T-helper 1 cell treated with Interleukin-12 subunit alpha and Interleukin-12 subunit beta and Interleukin-4 antibody, amounts not matched to agents 30 μg/mL and 1 μg/mL, for 36 hours (primary cell): ENCODE measurements around the gene IL32.
A peak's percentile ranks its signal among the peaks of the same experiment; 100 is the strongest.

Experiments used
- H3K27ac Mint-ChIP-seq: one replicate; pipeline ENCODE4 v1.8.0; 2021; ENCODE audit warnings: mild to moderate bottlenecking, mixed read lengths
- H3K27me3 Mint-ChIP-seq: one replicate; pipeline ENCODE4 v1.8.0; 2021; ENCODE audit warnings: low read depth, mixed read lengths
- H3K36me3 Mint-ChIP-seq: one replicate; pipeline ENCODE4 v1.8.0; 2021; ENCODE audit warnings: low read depth, mixed read lengths
- H3K4me1 Mint-ChIP-seq: one replicate; pipeline ENCODE4 v1.8.0; 2021; ENCODE audit warnings: low read depth, mixed read lengths
- H3K4me3 Mint-ChIP-seq: one replicate; pipeline ENCODE4 v1.8.0; 2021; ENCODE audit warnings: mild to moderate bottlenecking, moderate library complexity, mixed read lengths
- H3K9me3 Mint-ChIP-seq: one replicate; pipeline ENCODE4 v1.8.0; 2021; ENCODE audit warnings: mixed read lengths

IL32 gene, protein sequence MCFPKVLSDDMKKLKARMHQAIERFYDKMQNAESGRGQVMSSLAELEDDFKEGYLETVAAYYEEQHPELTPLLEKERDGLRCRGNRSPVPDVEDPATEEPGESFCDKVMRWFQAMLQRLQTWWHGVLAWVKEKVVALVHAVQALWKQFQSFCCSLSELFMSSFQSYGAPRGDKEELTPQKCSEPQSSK

DNA sequence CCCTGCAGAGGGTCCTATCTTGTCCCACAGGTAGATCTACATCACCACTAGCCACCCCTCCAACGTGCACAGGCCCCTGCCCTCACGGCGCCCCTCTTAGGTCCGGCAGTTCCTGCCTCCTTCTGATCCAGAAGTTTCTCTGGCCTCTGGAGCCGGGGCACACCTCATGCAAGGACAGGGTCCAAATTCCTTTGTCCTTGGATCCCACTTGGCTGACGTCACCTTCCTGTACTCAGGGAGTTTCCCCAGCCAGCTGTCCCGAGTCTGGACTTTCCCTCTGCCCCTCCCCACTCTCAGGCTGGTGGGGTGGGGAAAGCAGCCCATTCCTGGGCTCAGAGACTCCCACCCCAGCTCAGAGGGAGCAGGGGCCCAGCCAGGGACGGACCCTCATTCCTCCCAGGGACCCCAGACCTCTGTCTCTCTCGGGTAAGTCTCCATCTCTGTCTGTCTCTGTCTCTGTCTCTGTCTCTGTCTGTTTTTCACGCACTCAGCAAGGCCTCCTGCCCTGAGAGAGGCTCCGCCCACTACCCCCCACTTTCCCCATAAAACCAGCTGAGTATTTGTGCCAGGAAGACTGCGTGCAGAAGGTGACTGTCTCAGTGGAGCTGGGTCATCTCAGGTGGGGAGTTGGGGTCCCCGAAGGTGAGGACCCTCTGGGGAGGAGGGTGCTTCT is at the start of gene IL32:
TSS of gene IL32 (plus strand) at position 572 of the 673 bp plus-strand sequence. CDS start 172 bp downstream, outside the sequence.
- peak within 1 kb of the TSS; percentile 100 for H3K4me3 Mint-ChIP-seq
- H3K9me3 Mint-ChIP-seq: peaks cover 13% of the 10 kb centered on the region
- no peaks in the 10 kb centered on the region for H3K27me3 Mint-ChIP-seq
- H3K4me1 Mint-ChIP-seq: peaks cover 55% of the 10 kb centered on the region
- H3K27ac Mint-ChIP-seq: peak within 1 kb of the TSS; percentile 98
- H3K36me3 Mint-ChIP-seq: peaks cover 71% of the 10 kb centered on the region

DNA sequence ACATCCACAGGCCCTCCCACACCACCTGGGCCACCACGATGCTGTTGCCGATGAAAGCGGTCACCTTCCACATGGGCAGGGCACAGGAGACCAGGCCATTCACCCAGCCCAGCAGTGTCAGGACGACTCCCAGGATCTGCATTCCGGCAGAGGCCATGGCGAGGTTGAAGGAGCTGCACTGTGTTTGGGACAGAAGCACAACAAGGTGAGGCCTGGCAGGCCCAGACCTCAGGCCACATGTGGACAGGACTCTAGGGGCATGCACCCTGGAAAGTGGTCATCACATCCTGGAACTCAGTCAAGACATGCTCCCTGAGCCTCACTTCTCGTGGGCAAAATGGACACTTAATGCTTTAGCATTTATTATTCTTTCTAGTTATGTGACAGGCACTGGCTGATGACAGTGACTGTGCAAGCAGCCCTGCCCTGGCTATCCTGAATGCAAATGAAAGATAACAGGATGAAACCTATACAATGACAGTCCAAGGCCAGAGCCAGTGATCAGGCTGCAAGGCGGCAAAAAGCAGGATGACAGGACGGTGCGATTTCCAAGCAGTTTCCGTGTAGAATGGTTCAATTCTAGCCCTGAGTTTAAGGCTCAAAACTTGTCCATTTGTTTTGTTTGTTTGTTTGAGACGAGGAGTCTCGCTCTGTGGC is 49.4 kb upstream of the IL32 start:
- Mint-ChIP-seq H3K4me3 (no peak overlapping the region), H3K9me3 (no peaks in the 10 kb centered on the region), H3K27ac (no peak overlapping the region), H3K36me3 (no peaks in the 10 kb centered on the region), H3K27me3 (peaks cover 24% of the 10 kb centered on the region), H3K4me1 (peaks cover 11% of the 10 kb centered on the region)

DNA sequence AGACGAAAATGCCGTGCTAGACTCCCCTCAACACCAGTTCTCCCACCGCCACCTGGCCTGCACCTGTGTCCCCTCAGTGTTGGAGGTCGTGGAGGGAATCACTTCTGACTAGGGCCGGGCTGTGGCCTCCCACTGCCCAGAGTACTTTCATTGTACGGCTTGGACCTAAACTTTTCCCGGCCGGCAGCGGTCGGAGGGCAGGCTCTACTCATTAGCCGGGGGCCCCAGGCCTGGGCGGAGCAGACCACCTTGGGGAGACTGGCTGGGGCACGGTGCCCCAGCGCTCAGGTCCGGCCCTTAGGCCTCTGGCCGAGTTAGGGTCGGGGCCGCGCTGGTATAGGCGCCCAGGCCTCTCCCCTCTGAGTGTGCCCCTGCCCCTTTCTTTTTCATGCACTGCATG is 48.1 kb upstream of the IL32 start:
- H3K27me3 Mint-ChIP-seq: peaks cover 20% of the 10 kb centered on the region
- H3K27ac Mint-ChIP-seq: no peak overlapping the region

DNA sequence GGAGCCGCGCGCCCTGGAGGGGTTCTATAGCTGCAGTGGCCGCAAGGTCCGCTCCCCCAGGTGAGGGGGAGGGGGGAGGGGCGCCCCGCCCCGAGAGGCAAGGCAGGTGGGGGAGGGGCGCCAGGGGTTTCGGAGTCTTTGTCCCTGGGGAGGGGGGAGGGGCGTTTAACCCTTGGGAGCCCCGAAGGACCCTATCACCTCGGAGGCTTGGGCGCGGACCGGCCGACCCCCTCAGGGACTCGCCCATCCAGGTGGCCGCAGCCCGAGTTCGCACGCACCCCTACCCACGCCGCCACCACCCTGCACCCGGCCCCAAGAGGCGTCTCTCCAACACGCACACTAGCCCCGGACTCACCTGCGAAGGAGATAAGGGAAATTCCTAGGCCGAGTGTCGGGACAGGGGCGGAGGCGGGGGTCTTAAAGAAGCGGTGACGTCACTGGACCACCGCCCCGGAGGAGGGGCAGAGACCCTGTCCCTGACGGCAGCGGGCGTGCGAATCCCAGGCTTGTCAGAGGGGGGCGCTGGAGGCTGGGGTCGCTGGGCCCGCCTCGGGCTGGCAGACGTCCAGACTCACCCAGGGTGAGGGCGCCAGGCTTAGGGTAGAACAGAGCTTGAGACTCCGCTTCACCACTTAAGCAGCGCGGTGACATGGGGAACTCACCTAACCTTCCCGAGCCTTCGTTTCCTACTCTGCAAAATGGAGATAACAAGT is 47.5 kb upstream of the IL32 start, which contains the start of gene CLDN6:
TSS of gene CLDN6 (minus strand) at position 390 of the 713 bp plus-strand sequence. CDS start 2,162 bp downstream, outside the sequence.
- H3K9me3 Mint-ChIP-seq: no peaks in the 10 kb centered on the region
- no peak within 1 kb of the TSS for H3K4me3 Mint-ChIP-seq
- no peaks in the 10 kb centered on the region for H3K36me3 Mint-ChIP-seq
- H3K27me3 Mint-ChIP-seq: peaks cover 20% of the 10 kb centered on the region
- H3K27ac Mint-ChIP-seq: no peak within 1 kb of the TSS
- peaks cover 30% of the 10 kb centered on the region for H3K4me1 Mint-ChIP-seq

More for the DNA sequence above, 48.1 kb upstream of the IL32 start:
- Mint-ChIP-seq H3K4me1 (peaks cover 24% of the 10 kb centered on the region), H3K9me3 (no peaks in the 10 kb centered on the region), H3K36me3 (no peaks in the 10 kb centered on the region), H3K4me3 (no peak overlapping the region)

DNA sequence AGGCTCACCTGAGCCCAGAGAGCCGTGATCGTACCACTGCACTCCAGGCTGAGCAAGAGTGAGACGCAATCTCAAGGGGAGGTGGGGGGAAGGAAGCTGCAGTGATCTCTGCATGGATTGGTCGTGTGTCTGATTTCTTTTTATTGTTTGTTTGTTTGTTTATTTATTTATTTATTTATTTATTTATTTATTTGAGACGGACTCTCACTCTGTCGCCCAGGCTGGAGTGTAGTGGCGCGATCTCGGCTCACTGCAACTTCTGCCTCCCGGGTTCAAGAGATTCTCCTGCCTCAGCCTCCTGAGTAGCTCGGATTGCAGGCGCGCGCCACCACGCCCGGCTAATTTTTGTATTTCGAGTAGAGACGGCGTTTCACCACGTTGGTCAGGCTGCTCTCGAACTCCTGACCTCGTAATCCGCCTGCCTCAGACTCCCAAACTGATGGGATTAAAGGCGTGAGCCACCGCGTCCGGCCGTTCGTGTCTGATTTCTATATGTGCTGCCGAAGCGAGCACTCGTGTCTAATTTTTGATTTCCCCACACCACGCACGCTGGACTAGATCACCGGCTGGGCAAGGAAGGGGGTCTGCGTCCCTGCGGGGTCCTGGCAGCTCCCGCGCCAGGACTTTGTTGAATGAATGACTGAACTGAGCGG is 45.7 kb upstream of the IL32 start:
- peak overlapping the region; percentile 57 for H3K27ac Mint-ChIP-seq
- peaks cover 36% of the 10 kb centered on the region for H3K4me1 Mint-ChIP-seq
- peaks cover 3% of the 10 kb centered on the region for H3K36me3 Mint-ChIP-seq
- peak overlapping the region; percentile 87 for H3K4me3 Mint-ChIP-seq
- no peaks in the 10 kb centered on the region for H3K9me3 Mint-ChIP-seq
- peaks cover 13% of the 10 kb centered on the region for H3K27me3 Mint-ChIP-seq

- Mint-ChIP-seq H3K27me3 (peaks cover 9% of the 10 kb centered on the region), H3K9me3 (no peaks in the 10 kb centered on the region), H3K4me3 (peak within 1 kb of the TSS; percentile 87), H3K4me1 (peaks cover 36% of the 10 kb centered on the region), H3K27ac (peak within 1 kb of the TSS; percentile 91), H3K36me3 (peaks cover 3% of the 10 kb centered on the region)
Observed at GRCh38 chr16:3020247-3020603, 45.2 kb upstream of the IL32 start, which contains the start of gene TNFRSF12A. Gene TNFRSF12A, plus strand, starts transcription at chr16:3020368. Its CDS starts 30 bp downstream, at chr16:3020398.

GRCh38 chr16:3020604-3021448 is 44.6 kb upstream of the IL32 start:
- Mint-ChIP-seq H3K27ac (peak overlapping the region; percentile 91), H3K4me3 (peak overlapping the region; percentile 87), H3K4me1 (peaks cover 36% of the 10 kb centered on the region), H3K27me3 (peaks cover 9% of the 10 kb centered on the region), H3K9me3 (no peaks in the 10 kb centered on the region), H3K36me3 (peaks cover 3% of the 10 kb centered on the region)

GRCh38 chr16:3021449-3022207 is 43.8 kb upstream of the IL32 start:
- Mint-ChIP-seq H3K4me1 (peaks cover 36% of the 10 kb centered on the region), H3K27ac (peak overlapping the region; percentile 91), H3K4me3 (peak overlapping the region; percentile 87), H3K27me3 (peaks cover 6% of the 10 kb centered on the region), H3K9me3 (no peaks in the 10 kb centered on the region), H3K36me3 (peaks cover 4% of the 10 kb centered on the region)

DNA sequence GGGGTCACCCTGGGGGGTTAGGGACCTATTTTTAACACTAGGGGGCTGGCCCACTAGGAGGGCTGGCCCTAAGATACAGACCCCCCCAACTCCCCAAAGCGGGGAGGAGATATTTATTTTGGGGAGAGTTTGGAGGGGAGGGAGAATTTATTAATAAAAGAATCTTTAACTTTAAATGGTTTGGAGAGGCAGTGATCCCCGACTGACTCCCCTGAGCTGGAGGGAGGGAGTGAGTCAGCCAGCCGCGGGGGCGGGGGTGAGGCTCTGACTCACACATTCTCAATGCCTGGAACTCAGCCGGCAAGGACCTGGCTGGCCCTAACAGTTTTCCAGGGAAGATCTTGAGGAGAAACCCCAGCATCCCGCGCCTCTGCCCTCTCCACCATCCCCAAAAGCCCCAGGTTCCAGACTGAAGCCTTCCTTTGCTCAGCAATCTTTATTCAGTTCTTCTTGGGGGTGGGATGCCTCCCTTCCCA is 43.2 kb upstream of the IL32 start:
- Mint-ChIP-seq H3K27ac (peak overlapping the region; percentile 91), H3K9me3 (no peaks in the 10 kb centered on the region), H3K4me1 (peaks cover 36% of the 10 kb centered on the region), H3K4me3 (peak overlapping the region; percentile 87), H3K36me3 (peaks cover 4% of the 10 kb centered on the region), H3K27me3 (peaks cover 6% of the 10 kb centered on the region)

GRCh38 chr16:3022684-3023414 is 42.6 kb upstream of the IL32 start:
- Mint-ChIP-seq H3K27me3 (peaks cover 6% of the 10 kb centered on the region), H3K4me1 (peaks cover 36% of the 10 kb centered on the region), H3K36me3 (peaks cover 4% of the 10 kb centered on the region), H3K27ac (peak overlapping the region; percentile 91), H3K9me3 (no peaks in the 10 kb centered on the region), H3K4me3 (peak overlapping the region; percentile 87)

DNA sequence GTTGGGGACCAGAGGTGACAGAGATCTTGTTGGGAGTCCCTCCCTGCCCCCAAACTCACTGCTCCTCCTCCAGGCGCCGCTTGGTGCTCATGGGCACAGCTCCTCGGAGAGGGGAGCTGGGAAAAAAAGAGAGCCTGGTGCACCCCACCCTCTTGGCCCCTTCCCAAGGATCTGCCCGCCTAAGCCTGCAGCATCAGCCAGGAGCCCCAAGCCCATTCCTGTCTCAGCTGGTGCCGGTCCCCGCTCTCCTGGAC is 42.1 kb upstream of the IL32 start:
- peak overlapping the region; percentile 87 for H3K4me3 Mint-ChIP-seq
- peak overlapping the region; percentile 91 for H3K27ac Mint-ChIP-seq
- H3K4me1 Mint-ChIP-seq: peaks cover 36% of the 10 kb centered on the region
- peaks cover 4% of the 10 kb centered on the region for H3K36me3 Mint-ChIP-seq
- H3K9me3 Mint-ChIP-seq: no peaks in the 10 kb centered on the region
- peaks cover 5% of the 10 kb centered on the region for H3K27me3 Mint-ChIP-seq

DNA sequence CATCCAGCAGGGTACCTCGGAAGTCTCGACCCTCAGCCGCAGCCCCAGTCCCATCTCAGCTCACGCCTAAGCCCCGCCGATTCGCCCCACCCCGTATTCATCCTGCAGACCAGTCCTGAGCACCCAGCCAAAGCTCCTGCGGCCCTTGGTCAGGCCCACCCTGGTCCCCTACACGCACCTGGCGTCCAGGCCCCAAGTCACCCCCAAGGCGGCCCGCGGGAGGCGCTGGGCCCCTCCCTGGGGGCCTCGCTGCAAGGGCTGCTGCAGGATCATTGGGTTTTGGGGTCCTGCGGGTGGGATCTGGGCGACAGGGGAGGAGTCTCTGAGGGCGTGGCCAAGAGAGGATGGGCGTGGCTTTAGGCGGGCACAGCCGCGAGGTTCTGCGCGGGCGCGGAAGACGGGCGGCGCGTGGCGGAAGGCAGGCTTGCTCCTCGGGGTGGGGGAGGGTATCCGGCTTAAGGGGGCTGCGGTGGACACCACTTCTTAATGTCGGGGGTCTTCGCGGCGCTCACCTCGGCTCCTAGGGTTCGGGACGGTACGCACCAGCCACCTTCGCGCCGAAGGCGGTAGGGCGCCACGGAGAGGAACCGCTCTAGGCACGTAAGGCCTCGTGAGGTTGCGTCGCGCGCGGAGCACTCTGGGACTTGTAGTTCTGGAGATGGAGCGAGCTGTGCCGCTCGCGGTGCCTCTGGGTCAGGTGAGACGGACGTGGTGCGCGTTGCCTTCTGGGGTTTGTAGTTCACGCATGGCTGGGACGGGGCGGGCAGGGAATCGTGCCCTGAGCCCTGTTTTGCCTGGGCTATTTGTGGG is 41.6 kb upstream of the IL32 start, which contains the start of the genes HCFC1R1 and THOC6:
TSS of gene HCFC1R1 (minus strand) at position 274 of the 810 bp plus-strand sequence. CDS start at position 273, 1 bp downstream.
TSS of gene THOC6 (plus strand) at position 367 of the 810 bp plus-strand sequence. CDS start at position 659, 292 bp downstream.
- Mint-ChIP-seq H3K36me3 (peaks cover 4% of the 10 kb centered on the region), H3K27ac (peak within 1 kb of the TSS; percentile 91), H3K4me1 (peaks cover 35% of the 10 kb centered on the region), H3K27me3 (no peaks in the 10 kb centered on the region), H3K4me3 (peak within 1 kb of the TSS; percentile 87), H3K9me3 (no peaks in the 10 kb centered on the region)
